Measurements from ENCODE around the gene TIMP2.
"Not testable (repeated sequence)": the region's sequence is repeated elsewhere in the genome, so short reads cannot be mapped to it uniquely, and the experiment has no call there.

TIMP2 gene

GRCh38 chr17:78952706-78953105, 27.5 kb upstream of the TIMP2 start:
- Histone ChIP-seq H3K36me3 (ENCODE audit: control insufficient read depth, insufficient read depth, low read length) (no peaks in the 10 kb centered on the region), H3K9me3 (ENCODE audit: control insufficient read depth, low read length) (peaks cover 9% of the 10 kb centered on the region), H3K4me3 (ENCODE audit: low read length) (no peak overlapping the region), H3K4me1 (ENCODE audit: control insufficient read depth, insufficient read depth, low read length) (peaks cover 23% of the 10 kb centered on the region), H3K9ac (ENCODE audit: low read length) (peak overlapping the region; percentile 66), H3K27me3 (ENCODE audit: control insufficient read depth, insufficient read depth, low read length) (no peaks in the 10 kb centered on the region)

- H3K9me3 ChIP-seq (ENCODE audit: control insufficient read depth, low read length): peaks cover 9% of the 10 kb centered on the region
- no peak overlapping the region for H3K4me3 ChIP-seq (ENCODE audit: low read length)
- H3K4me1 ChIP-seq (ENCODE audit: control insufficient read depth, insufficient read depth, low read length): peaks cover 29% of the 10 kb centered on the region
- H3K9ac ChIP-seq (ENCODE audit: low read length): peak overlapping the region; percentile 66
- H3K27me3 ChIP-seq (ENCODE audit: control insufficient read depth, insufficient read depth, low read length): no peaks in the 10 kb centered on the region
- no peaks in the 10 kb centered on the region for H3K36me3 ChIP-seq (ENCODE audit: control insufficient read depth, insufficient read depth, low read length)
These were observed 26.9 kb upstream of the TIMP2 start for GRCh38 chr17:78951967-78952551.

GRCh38 chr17:78950870-78951269, 25.7 kb upstream of the TIMP2 start:
- Histone ChIP-seq H3K4me1 (ENCODE audit: control insufficient read depth, insufficient read depth, low read length) (peaks cover 38% of the 10 kb centered on the region), H3K4me3 (ENCODE audit: low read length) (no peak overlapping the region), H3K36me3 (ENCODE audit: control insufficient read depth, insufficient read depth, low read length) (no peaks in the 10 kb centered on the region), H3K9ac (ENCODE audit: low read length) (no peak overlapping the region), H3K9me3 (ENCODE audit: control insufficient read depth, low read length) (peaks cover 9% of the 10 kb centered on the region), H3K27me3 (ENCODE audit: control insufficient read depth, insufficient read depth, low read length) (no peaks in the 10 kb centered on the region)

GRCh38 chr17:78947235-78948149, 22.3 kb upstream of the TIMP2 start:
- H3K9ac ChIP-seq (ENCODE audit: low read length): peak overlapping the region; percentile 0
- peaks cover 33% of the 10 kb centered on the region for H3K4me1 ChIP-seq (ENCODE audit: control insufficient read depth, insufficient read depth, low read length)
- no peaks in the 10 kb centered on the region for H3K27me3 ChIP-seq (ENCODE audit: control insufficient read depth, insufficient read depth, low read length)
- H3K36me3 ChIP-seq (ENCODE audit: control insufficient read depth, insufficient read depth, low read length): no peaks in the 10 kb centered on the region
- H3K4me3 ChIP-seq (ENCODE audit: low read length): no peak overlapping the region
- peaks cover 9% of the 10 kb centered on the region for H3K9me3 ChIP-seq (ENCODE audit: control insufficient read depth, low read length)

GRCh38 chr17:78946631-78947030, 21.4 kb upstream of the TIMP2 start:
- Histone ChIP-seq H3K4me1 (ENCODE audit: control insufficient read depth, insufficient read depth, low read length) (peaks cover 24% of the 10 kb centered on the region), H3K9ac (ENCODE audit: low read length) (no peak overlapping the region), H3K36me3 (ENCODE audit: control insufficient read depth, insufficient read depth, low read length) (no peaks in the 10 kb centered on the region), H3K4me3 (ENCODE audit: low read length) (no peak overlapping the region), H3K27me3 (ENCODE audit: control insufficient read depth, insufficient read depth, low read length) (no peaks in the 10 kb centered on the region), H3K9me3 (ENCODE audit: control insufficient read depth, low read length) (peaks cover 9% of the 10 kb centered on the region)

- Histone ChIP-seq H3K9me3 (ENCODE audit: control insufficient read depth, low read length) (peaks cover 9% of the 10 kb centered on the region), H3K4me1 (ENCODE audit: control insufficient read depth, insufficient read depth, low read length) (peaks cover 22% of the 10 kb centered on the region), H3K9ac (ENCODE audit: low read length) (no peak overlapping the region), H3K27me3 (ENCODE audit: control insufficient read depth, insufficient read depth, low read length) (no peaks in the 10 kb centered on the region), H3K4me3 (ENCODE audit: low read length) (no peak overlapping the region), H3K36me3 (ENCODE audit: control insufficient read depth, insufficient read depth, low read length) (no peaks in the 10 kb centered on the region)
These were observed 20.9 kb upstream of the TIMP2 start for GRCh38 chr17:78946131-78946530.

- H3K9ac ChIP-seq (ENCODE audit: low read length); H3K4me3 ChIP-seq (ENCODE audit: low read length); H3K9me3 ChIP-seq (ENCODE audit: control insufficient read depth, low read length); H3K27me3 ChIP-seq (ENCODE audit: control insufficient read depth, insufficient read depth, low read length); H3K36me3 ChIP-seq (ENCODE audit: control insufficient read depth, insufficient read depth, low read length): not testable (repeated sequence)
- peaks cover 22% of the 10 kb centered on the region for H3K4me1 ChIP-seq (ENCODE audit: control insufficient read depth, insufficient read depth, low read length)
These were observed 20.3 kb upstream of the TIMP2 start for GRCh38 chr17:78945455-78945854.

- Histone ChIP-seq H3K4me1 (ENCODE audit: control insufficient read depth, insufficient read depth, low read length) (peaks cover 22% of the 10 kb centered on the region), H3K4me3 (ENCODE audit: low read length) (no peak overlapping the region), H3K36me3 (ENCODE audit: control insufficient read depth, insufficient read depth, low read length) (no peaks in the 10 kb centered on the region), H3K27me3 (ENCODE audit: control insufficient read depth, insufficient read depth, low read length) (no peaks in the 10 kb centered on the region), H3K9me3 (ENCODE audit: control insufficient read depth, low read length) (no peaks in the 10 kb centered on the region), H3K9ac (ENCODE audit: low read length) (no peak overlapping the region)
These were observed 19.8 kb upstream of the TIMP2 start for GRCh38 chr17:78944956-78945355.

- no peak overlapping the region for H3K9ac ChIP-seq (ENCODE audit: low read length)
- no peaks in the 10 kb centered on the region for H3K9me3 ChIP-seq (ENCODE audit: control insufficient read depth, low read length)
- no peaks in the 10 kb centered on the region for H3K27me3 ChIP-seq (ENCODE audit: control insufficient read depth, insufficient read depth, low read length)
- peaks cover 22% of the 10 kb centered on the region for H3K4me1 ChIP-seq (ENCODE audit: control insufficient read depth, insufficient read depth, low read length)
- H3K36me3 ChIP-seq (ENCODE audit: control insufficient read depth, insufficient read depth, low read length): no peaks in the 10 kb centered on the region
- H3K4me3 ChIP-seq (ENCODE audit: low read length): no peak overlapping the region
These were observed 18.8 kb upstream of the TIMP2 start for GRCh38 chr17:78944026-78944425.

GRCh38 chr17:78940708-78941107, 15.5 kb upstream of the TIMP2 start:
- no peak overlapping the region for H3K9ac ChIP-seq (ENCODE audit: low read length)
- no peaks in the 10 kb centered on the region for H3K36me3 ChIP-seq (ENCODE audit: control insufficient read depth, insufficient read depth, low read length)
- no peak overlapping the region for H3K4me3 ChIP-seq (ENCODE audit: low read length)
- H3K27me3 ChIP-seq (ENCODE audit: control insufficient read depth, insufficient read depth, low read length): no peaks in the 10 kb centered on the region
- H3K4me1 ChIP-seq (ENCODE audit: control insufficient read depth, insufficient read depth, low read length): peaks cover 3% of the 10 kb centered on the region
- H3K9me3 ChIP-seq (ENCODE audit: control insufficient read depth, low read length): no peaks in the 10 kb centered on the region

- Histone ChIP-seq H3K9ac (ENCODE audit: low read length) (no peak overlapping the region), H3K36me3 (ENCODE audit: control insufficient read depth, insufficient read depth, low read length) (no peaks in the 10 kb centered on the region), H3K4me1 (ENCODE audit: control insufficient read depth, insufficient read depth, low read length) (peaks cover 6% of the 10 kb centered on the region), H3K9me3 (ENCODE audit: control insufficient read depth, low read length) (no peaks in the 10 kb centered on the region), H3K27me3 (ENCODE audit: control insufficient read depth, insufficient read depth, low read length) (no peaks in the 10 kb centered on the region), H3K4me3 (ENCODE audit: low read length) (no peak overlapping the region)
These were observed 15.1 kb upstream of the TIMP2 start for GRCh38 chr17:78940258-78940657.

- no peaks in the 10 kb centered on the region for H3K9me3 ChIP-seq (ENCODE audit: control insufficient read depth, low read length)
- H3K36me3 ChIP-seq (ENCODE audit: control insufficient read depth, insufficient read depth, low read length): no peaks in the 10 kb centered on the region
- H3K4me1 ChIP-seq (ENCODE audit: control insufficient read depth, insufficient read depth, low read length): peaks cover 13% of the 10 kb centered on the region
- no peak overlapping the region for H3K9ac ChIP-seq (ENCODE audit: low read length)
- no peaks in the 10 kb centered on the region for H3K27me3 ChIP-seq (ENCODE audit: control insufficient read depth, insufficient read depth, low read length)
- no peak overlapping the region for H3K4me3 ChIP-seq (ENCODE audit: low read length)
These were observed 14.4 kb upstream of the TIMP2 start for GRCh38 chr17:78939615-78940014.

Measured in mucosa of stomach (tissue), 1 donor.